Neural crest cell (in vitro differentiated cells): ENCODE data around the gene MRRF. TPM values are rescaled to one million over a fixed set of nuclear protein-coding genes. Genes with fewer than 3 reads are reported as not detected.

Experiments used
- DNase-seq: peaks from one replicate; pipeline ENCODE4 v3.0.0; 2021; ENCODE audit warnings: low read depth, mixed read lengths, low spot score
- H3K27ac Mint-ChIP-seq: one replicate; pipeline ENCODE4 v1.8.0; 2021; ENCODE audit warnings: mild to moderate bottlenecking, mixed read lengths; ENCODE audit not compliant: unreplicated experiment
- H3K27me3 Mint-ChIP-seq: 2 replicates; pipeline ENCODE4 v1.8.0; 2021; ENCODE audit warnings: low read depth, mild to moderate bottlenecking, mixed read lengths
- H3K36me3 Mint-ChIP-seq: 2 replicates; pipeline ENCODE4 v1.8.0; 2021; ENCODE audit warnings: low read depth, mild to moderate bottlenecking, mixed read lengths
- H3K4me1 Mint-ChIP-seq: 2 replicates; pipeline ENCODE4 v1.8.0; 2021; ENCODE audit warnings: mixed read lengths
- H3K4me3 Mint-ChIP-seq: one replicate; pipeline ENCODE4 v1.8.0; 2021; ENCODE audit warnings: mild to moderate bottlenecking, mixed read lengths
- H3K9me3 Mint-ChIP-seq: 2 replicates; pipeline ENCODE4 v1.8.0; 2021; ENCODE audit warnings: mixed read lengths
- CTCF ChIP-seq: fragments of 200-600 bp; sonication (generic); conservative IDR thresholded peaks from 2 replicates; pipeline ENCODE4 v1.5.0; 2021; ENCODE audit warnings: antibody characterized with exemption, mild to moderate bottlenecking
- total RNA-seq: library from RNA; stranded (reverse); gene quantifications from 2 replicates; pipeline ENCODE4 v1.2.1, GENCODE V29; 2021

MRRF gene
- total RNA-seq, 1 donor from 2014 or later: 40.1 TPM

- no peak for TF ChIP-seq CTCF
- Mint-ChIP-seq H3K27ac (no peak overlapping the region), H3K4me1 (peaks cover 21% of the 10 kb centered on the region), H3K36me3 (peaks cover 9% of the 10 kb centered on the region), H3K27me3 (peaks cover 100% of the 10 kb centered on the region), H3K4me3 (no peak overlapping the region), H3K9me3 (no peaks in the 10 kb centered on the region)
- no peak for DNase-seq
These were observed 43.4 kb upstream of the MRRF start for GRCh38 chr9:122221183-122221811.

DNA sequence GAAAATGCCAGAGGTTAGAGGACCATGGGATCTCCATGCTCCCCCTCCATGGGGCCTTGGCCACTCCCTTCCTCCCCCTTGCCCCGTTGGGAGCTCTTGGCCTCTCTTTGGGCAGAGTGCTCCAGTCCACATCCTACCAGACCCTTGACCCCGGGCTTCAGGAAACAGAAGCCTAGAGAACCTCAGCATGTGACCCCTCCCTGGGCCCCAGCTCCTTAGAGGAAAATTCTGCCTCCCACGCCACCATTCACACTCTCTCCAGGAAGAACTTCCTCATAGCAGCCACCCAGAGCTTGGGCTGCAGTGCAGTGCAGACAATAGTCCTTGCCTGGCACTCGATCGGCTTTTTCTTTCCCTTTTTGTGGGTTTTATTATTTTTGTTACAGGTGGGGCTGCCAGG, 41.9 kb upstream of the MRRF start:
- Mint-ChIP-seq H3K27ac (no peak overlapping the region), H3K27me3 (peaks cover 100% of the 10 kb centered on the region), H3K9me3 (no peaks in the 10 kb centered on the region), H3K4me1 (peaks cover 29% of the 10 kb centered on the region), H3K36me3 (peaks cover 13% of the 10 kb centered on the region), H3K4me3 (no peak overlapping the region)
- no peak for TF ChIP-seq CTCF
- no peak for DNase-seq

DNA sequence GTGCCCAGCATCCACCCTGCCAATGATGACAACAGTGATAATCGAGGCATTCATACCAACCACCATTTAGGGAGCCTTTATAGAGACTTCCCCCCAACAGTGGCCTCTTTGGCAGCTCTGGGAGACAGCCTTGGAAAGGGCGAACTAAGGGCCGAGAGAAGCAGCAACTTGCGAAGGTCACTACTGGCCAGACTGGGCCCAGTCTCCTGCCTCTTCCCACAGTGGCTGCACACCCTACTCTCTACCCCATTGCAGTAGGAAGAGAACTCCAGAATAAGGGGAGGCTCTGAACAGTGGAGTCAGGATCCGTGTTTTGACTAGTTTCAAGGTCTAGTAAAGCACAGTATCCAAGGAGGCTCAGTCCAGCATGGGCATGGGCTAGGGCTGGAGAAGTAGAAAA, 41.2 kb upstream of the MRRF start:
- Mint-ChIP-seq H3K4me3 (no peak overlapping the region), H3K9me3 (no peaks in the 10 kb centered on the region), H3K36me3 (peaks cover 10% of the 10 kb centered on the region), H3K27ac (no peak overlapping the region), H3K27me3 (peaks cover 99% of the 10 kb centered on the region), H3K4me1 (peaks cover 29% of the 10 kb centered on the region)
- no peak for DNase-seq
- TF ChIP-seq CTCF: no peak

DNA sequence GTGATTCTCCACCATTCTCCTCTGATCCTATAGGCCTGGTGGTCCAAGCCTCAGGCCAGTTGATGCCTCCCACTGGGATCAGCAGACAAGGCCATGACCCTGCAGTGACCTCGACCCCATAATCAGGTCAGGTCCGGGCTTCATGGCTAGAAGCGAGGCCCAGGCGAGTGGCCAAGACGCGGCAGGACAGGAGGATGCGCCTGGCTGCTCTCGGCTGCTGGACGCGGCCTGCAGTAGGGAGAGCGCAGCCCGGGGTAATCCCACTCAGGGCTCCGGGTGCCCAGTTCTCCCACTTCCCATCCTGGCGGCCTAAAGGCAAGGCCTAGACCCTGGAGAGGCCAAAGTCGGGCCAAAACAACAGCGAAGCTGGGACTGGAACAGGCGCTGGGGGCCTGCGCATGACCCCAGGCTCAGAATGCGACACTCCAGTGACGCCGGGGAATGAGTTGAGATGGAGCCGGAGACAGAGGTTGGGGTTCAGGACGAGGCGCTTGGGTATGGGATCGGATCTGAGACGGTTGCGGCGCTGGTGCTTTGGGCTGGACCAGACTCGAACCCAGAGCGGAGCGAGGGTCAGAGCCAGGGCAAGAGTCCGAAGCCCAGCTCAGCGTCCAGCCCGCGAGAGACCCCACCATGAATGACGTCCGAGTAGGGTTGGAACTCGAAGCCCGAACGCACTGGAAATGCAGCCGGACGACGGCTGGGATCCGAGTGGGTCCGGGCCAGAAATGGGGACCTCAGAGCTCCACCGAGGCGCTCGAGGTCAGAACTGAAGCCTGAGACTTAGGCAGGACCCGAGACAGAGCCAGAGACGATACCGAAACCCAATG, 39.2 kb upstream of the MRRF start:
- TF ChIP-seq CTCF: no peak
- DNase-seq: no peak
- H3K36me3 Mint-ChIP-seq: peaks cover 9% of the 10 kb centered on the region
- H3K4me1 Mint-ChIP-seq: peaks cover 16% of the 10 kb centered on the region
- no peak overlapping the region for H3K4me3 Mint-ChIP-seq
- H3K9me3 Mint-ChIP-seq: no peaks in the 10 kb centered on the region
- peaks cover 78% of the 10 kb centered on the region for H3K27me3 Mint-ChIP-seq
- no peak overlapping the region for H3K27ac Mint-ChIP-seq

DNA sequence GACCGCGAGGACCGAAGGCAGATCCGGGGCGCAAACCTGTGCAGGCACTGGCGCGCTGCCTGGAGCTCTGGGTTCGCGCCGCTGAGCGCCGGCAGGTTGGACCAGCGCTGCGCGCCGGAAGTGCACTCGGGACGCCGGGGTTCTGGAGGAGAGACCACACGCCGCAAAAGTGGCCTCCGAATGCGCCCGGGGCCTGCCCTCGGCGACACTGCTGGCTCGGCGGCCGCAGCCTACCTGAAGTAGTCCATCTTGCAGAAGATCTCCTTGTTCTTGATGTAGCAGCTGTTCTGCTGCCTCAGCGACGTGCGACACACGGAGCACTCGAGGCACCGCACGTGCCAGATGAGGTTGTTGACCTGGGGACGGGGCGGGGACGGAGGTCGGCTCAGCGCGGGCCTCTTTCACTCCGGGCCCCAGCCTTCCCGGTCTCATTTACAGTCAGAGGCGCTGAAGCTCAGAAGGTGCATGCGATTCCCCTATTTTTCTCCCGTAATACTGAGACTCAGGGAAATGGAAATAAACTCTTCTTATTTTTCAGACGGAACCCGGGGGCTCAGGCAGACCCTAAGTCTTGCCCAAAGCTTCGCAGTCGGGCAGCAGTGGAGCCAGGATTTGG, 38.4 kb upstream of the MRRF start:
- no peak for DNase-seq
- Mint-ChIP-seq H3K4me1 (peaks cover 14% of the 10 kb centered on the region), H3K9me3 (no peaks in the 10 kb centered on the region), H3K27me3 (peaks cover 71% of the 10 kb centered on the region), H3K4me3 (peak overlapping the region; percentile 68), H3K36me3 (peaks cover 9% of the 10 kb centered on the region), H3K27ac (no peak overlapping the region)
- no peak for TF ChIP-seq CTCF
